Epithelial cell of esophagus (primary cell): Measurements from ENCODE around the gene VPS51.

Source experiments
- DNase-seq: peaks from one replicate; pipeline ENCODE4 v3.0.0; 2010; ENCODE audit warnings: low read depth
- H3K4me3 ChIP-seq: 2 replicates; pipeline ENCODE4 v1.5.1; 2011; ENCODE audit warnings: mild to moderate bottlenecking, low read length, control low read depth
- TF ChIP-seq, protein P1 (sequence below): IDR thresholded peaks from 2 replicates; pipeline ENCODE4 v1.5.1; 2011; ENCODE audit warnings: low read depth, mild to moderate bottlenecking, low read length, control low read depth, inconsistent platforms; ENCODE audit not compliant: insufficient read depth; ENCODE audit errors: missing control alignments

The VPS51 gene

DNA sequence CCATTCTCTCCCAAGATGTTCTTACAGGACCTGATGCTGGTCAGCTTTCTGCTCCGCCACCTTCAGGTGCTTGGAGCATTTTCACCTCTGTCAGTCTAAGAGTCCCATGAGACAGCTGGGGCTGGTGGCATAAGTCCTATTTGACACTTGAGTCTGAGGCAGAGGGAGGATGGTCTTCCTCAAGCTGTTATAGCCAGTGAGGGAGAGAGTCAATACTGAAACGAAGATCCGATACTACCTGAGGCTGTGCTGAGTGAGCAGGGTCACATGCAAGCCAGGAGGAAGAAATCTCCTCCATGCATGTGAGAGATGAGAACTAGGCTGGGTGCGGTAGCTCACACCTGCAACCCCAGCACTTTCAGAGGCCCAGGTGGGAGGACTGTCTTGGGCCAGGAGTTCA lies 6.4 kb upstream of the VPS51 start:
- TF ChIP-seq, protein P1, sequence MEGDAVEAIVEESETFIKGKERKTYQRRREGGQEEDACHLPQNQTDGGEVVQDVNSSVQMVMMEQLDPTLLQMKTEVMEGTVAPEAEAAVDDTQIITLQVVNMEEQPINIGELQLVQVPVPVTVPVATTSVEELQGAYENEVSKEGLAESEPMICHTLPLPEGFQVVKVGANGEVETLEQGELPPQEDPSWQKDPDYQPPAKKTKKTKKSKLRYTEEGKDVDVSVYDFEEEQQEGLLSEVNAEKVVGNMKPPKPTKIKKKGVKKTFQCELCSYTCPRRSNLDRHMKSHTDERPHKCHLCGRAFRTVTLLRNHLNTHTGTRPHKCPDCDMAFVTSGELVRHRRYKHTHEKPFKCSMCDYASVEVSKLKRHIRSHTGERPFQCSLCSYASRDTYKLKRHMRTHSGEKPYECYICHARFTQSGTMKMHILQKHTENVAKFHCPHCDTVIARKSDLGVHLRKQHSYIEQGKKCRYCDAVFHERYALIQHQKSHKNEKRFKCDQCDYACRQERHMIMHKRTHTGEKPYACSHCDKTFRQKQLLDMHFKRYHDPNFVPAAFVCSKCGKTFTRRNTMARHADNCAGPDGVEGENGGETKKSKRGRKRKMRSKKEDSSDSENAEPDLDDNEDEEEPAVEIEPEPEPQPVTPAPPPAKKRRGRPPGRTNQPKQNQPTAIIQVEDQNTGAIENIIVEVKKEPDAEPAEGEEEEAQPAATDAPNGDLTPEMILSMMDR, result no peak

DNA sequence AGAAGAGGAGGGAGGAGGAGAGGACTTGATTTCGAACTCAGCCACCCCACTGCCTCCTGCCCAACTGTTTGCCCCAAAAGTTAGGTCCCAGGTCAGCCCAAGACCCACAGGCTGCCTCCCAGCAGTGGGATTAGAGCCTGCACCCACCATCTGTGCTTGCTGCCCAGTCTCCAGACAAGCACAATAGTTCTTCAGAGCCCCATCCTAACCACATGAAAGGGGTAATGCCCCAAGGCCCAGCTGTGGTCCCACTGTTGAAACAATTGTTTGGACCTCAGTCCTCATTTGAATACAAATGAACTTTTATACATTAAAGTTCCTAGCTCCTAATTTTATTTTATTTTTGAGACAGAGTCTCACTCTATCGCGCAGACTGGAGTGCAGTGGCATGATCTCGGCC lies 5.4 kb upstream of the VPS51 start:
- no peak overlapping the region for H3K4me3 ChIP-seq
- DNase-seq, result no peak
- TF ChIP-seq, protein P1, result no peak

More for the DNA sequence above, 6.4 kb upstream of the VPS51 start:
- no peak overlapping the region for H3K4me3 ChIP-seq
- no peak for DNase-seq

DNA sequence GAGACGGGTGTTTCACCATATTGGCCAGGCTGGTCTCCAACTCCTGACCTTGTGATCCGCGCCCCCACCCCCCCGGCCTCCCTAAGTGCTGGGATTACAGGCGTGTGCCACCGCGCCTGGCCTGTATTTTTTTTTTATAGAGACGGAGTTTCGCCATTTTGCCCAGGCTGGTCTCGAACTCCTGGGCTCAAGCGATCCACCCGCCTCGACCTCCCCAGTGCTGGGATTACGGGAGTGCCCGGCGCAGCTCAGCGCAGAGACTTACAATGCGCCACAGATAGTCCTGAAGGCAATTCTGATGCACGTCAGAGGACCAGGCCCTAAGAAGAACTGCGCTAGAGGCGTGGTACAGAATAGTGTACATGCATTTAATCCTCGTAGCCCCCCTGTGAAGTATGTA lies 587 bp upstream of the VPS51 start:
- H3K4me3 ChIP-seq, result peak overlapping the region; percentile 81
- TF ChIP-seq, protein P1, result no peak
- DNase-seq, result no peak

DNA sequence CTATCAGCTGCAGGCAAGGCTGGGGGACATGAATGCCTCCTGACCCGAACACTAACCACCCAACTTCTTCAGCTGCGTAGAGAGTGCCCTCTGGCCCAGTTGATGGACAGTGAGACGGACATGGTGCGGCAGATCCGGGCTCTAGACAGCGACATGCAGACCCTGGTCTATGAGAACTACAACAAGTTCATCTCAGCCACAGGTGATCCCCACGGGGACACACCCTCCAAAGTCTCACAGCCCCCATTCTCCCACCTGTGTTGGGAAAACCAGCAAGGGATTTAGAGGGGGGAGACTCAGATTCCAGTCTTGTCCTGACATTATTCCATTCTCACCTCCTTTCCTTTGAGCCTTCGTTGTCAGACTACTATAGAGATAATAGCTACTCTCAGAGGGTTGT lies 912 bp downstream of the VPS51 start:
- TF ChIP-seq, protein P1, result no peak
- DNase-seq, result no peak
- peak overlapping the region; percentile 81 for H3K4me3 ChIP-seq

DNA sequence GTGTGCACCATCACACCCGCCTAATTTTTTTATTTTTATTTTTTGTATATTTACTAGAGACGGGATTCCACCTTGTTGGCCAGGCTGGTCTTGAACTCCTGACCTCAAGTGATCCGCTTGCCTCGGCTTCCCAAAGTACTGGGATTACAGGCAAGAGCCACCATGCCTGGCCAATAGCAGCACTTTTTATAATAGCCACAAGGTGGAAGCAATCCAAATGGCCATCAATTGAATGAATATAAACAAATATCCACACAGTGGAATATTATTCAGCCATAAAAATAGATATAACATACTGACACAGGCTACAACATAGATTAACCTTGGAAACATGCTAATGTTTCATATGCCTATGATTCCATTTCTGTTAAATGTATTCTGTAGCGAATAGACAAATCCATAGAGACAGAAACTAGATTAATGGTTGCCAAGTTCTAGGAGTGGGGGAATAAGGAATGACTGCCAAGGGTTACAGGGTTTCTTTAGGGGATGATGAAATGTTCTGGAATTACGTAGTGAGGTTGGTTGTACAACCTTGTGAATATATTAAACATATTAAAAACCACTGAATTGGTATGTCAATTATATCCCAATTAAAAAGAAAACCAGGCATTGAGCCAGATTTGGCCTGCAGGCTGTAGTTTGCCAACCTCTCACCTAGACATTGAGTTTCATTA lies 4.8 kb downstream of the VPS51 start:
- no peak overlapping the region for H3K4me3 ChIP-seq
- TF ChIP-seq, protein P1, result no peak
- no peak for DNase-seq

DNA sequence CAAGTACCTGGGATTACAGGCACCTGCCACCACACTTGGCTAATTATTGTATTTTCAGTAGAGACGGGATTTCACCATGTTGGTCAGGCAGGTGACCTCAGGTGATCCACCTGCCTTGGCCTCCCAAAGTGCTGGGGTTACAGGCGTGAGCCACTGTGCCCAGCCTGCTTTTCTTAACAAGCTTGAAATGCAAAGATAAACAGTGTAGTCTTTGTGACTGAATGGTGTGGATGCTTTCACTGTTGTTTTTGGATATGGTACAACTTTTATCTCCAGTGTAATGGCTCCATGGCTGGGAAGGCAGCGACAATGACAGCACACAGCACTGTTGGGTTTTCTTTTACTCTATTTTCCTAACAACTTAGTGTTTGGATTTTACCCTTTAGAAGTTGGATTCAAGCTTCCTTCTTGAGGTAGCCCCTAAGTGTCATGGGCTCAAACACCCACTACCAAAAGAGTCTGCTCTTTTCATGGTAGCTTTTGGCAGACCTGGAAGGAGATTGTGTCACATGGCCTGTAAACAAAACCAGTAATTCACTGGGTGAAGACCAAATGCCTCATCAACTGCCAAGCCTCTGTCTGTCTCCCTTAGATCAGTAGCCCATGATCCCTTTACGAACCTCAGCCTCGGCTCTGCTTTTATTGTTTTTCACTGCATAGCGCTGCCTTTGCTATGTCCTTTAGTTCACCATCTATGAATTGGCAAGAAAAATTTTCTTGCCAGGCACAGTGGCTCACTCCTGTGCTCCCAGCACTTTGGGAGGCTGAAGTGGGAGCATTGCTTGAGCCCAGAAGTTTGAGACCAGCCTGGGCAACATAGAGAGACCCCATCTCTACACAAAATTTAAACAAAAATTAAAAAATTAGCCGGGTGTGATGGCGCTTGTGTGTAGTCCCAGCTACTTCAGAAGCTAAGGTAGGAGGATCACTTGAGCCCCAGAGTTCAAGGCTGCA lies 6.4 kb downstream of the VPS51 start:
- DNase-seq, result no peak
- H3K4me3 ChIP-seq, result no peak overlapping the region
- TF ChIP-seq, protein P1, result no peak
